ENCODE results near the gene MCM6. TPM values are rescaled to one million over a fixed set of nuclear protein-coding genes. Genes with fewer than 3 reads are reported as not detected.

The MCM6 gene
- total and polyA plus RNA-seq, 2 donors from 2014 or later = 10.1 to 11.9 TPM

DNA sequence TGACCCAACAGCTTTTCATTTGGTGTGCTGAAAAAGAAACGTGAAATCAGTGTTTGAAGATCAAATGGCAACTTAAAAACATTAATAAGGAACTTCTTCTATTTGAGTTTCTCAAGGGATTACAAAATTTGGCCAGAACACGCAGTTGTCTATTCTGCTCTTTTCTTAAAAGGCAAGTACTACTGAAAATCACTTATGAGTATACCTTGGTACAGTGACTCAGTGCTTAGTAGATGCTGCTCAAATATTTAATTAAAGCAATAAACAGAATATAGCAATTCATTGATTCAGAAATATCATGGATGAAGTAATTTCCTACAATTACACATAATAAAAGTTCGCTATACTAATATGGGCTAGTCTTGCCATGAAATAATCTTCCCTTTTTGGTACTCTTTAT is 38.2 kb upstream of the MCM6 start:
- H3K4me3 ChIP-seq (ENCODE audit: low read length in 3 of 3) = no peak overlapping the region
- no peak overlapping the region for H3K27ac ChIP-seq (ENCODE audit: low read depth in 2 of 2, low read length in 2 of 2)
- FAIRE-seq (no peak), DNase-seq (no peak)
- H3K9ac ChIP-seq (ENCODE audit: low read length in 3 of 3) = no peak overlapping the region
- no peaks in the 10 kb centered on the region for H3K9me3 ChIP-seq (ENCODE audit: control insufficient read depth in 2 of 3, insufficient read depth in 1 of 3, low read length in 3 of 3)
- peaks cover 0 to 6% (median 0%) of the 10 kb centered on the region in 3 donors for H3K36me3 ChIP-seq (ENCODE audit: control insufficient read depth in 2 of 3, insufficient read depth in 3 of 3, low read length in 3 of 3)
- intact Hi-C loops (cut with DNase I) = loop anchor here (10.0 kb wide), 1 partner anchor 470 kb away; no protein-coding TSS in a partner anchor
- TF ChIP-seq, protein P1, sequence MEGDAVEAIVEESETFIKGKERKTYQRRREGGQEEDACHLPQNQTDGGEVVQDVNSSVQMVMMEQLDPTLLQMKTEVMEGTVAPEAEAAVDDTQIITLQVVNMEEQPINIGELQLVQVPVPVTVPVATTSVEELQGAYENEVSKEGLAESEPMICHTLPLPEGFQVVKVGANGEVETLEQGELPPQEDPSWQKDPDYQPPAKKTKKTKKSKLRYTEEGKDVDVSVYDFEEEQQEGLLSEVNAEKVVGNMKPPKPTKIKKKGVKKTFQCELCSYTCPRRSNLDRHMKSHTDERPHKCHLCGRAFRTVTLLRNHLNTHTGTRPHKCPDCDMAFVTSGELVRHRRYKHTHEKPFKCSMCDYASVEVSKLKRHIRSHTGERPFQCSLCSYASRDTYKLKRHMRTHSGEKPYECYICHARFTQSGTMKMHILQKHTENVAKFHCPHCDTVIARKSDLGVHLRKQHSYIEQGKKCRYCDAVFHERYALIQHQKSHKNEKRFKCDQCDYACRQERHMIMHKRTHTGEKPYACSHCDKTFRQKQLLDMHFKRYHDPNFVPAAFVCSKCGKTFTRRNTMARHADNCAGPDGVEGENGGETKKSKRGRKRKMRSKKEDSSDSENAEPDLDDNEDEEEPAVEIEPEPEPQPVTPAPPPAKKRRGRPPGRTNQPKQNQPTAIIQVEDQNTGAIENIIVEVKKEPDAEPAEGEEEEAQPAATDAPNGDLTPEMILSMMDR (IDR thresholded peaks at IDR 0.05; ENCODE audit: borderline replicate concordance, extremely low read depth, insufficient read depth) = no peak
- H3K27me3 ChIP-seq (ENCODE audit: control insufficient read depth, insufficient read depth, low read length) = no peaks in the 10 kb centered on the region
- no peaks in the 10 kb centered on the region for H3K4me1 ChIP-seq (ENCODE audit: control insufficient read depth in 2 of 3, insufficient read depth in 2 of 3, low read depth in 1 of 3, low read length in 3 of 3)

DNA sequence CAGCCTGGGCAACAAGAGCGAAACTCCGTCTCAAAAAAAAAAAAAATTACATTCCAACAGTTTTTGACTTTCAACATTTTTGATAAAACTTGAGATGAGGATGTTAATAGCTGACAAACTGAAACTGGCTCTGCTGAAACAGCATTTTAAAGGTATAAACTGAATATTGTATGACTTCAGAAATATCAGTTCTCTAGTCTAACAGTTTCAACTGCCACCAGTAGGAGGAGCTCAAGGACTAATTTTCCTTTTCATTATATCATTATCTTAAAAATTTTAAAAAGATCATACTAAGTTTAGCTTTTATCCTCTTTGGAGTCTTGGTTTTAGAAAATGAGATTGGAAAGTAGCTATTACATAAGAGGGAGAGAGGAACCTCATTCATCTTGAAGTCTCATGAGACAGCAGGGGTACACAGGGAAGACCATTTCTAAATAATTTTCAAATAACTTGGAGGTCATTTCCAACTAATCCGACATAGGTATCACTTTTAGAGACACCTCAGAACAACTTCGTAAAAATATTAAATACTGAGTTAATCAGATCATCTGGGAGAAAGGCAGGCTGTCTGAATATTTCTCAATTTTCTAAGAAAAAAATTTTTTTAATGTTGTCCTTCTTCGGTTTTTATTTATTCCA is 37.6 kb upstream of the MCM6 start:
- no peaks in the 10 kb centered on the region for H3K9me3 ChIP-seq (ENCODE audit: control insufficient read depth in 2 of 3, insufficient read depth in 1 of 3, low read length in 3 of 3)
- H3K4me3 ChIP-seq (ENCODE audit: low read length in 3 of 3) = no peak overlapping the region
- intact Hi-C loops (cut with DNase I) = loop anchor here (10.0 kb wide), 1 partner anchor 471 kb away; no protein-coding TSS in a partner anchor
- TF ChIP-seq, protein P1 (IDR thresholded peaks at IDR 0.05; ENCODE audit: borderline replicate concordance, extremely low read depth, insufficient read depth) = peak; percentile 61
- DNase-seq (peak in 2 of 5 donors; percentile 55 to 69), FAIRE-seq (peak; percentile 49)
- H3K27me3 ChIP-seq (ENCODE audit: control insufficient read depth, insufficient read depth, low read length) = no peaks in the 10 kb centered on the region
- H3K4me1 ChIP-seq (ENCODE audit: control insufficient read depth in 2 of 3, insufficient read depth in 2 of 3, low read depth in 1 of 3, low read length in 3 of 3) = no peaks in the 10 kb centered on the region
- H3K36me3 ChIP-seq (ENCODE audit: control insufficient read depth in 2 of 3, insufficient read depth in 3 of 3, low read length in 3 of 3) = peaks cover 0 to 10% (median 0%) of the 10 kb centered on the region in 3 donors
- H3K9ac ChIP-seq (ENCODE audit: low read length in 3 of 3) = no peak overlapping the region
- no peak overlapping the region for H3K27ac ChIP-seq (ENCODE audit: low read depth in 2 of 2, low read length in 2 of 2)

DNA sequence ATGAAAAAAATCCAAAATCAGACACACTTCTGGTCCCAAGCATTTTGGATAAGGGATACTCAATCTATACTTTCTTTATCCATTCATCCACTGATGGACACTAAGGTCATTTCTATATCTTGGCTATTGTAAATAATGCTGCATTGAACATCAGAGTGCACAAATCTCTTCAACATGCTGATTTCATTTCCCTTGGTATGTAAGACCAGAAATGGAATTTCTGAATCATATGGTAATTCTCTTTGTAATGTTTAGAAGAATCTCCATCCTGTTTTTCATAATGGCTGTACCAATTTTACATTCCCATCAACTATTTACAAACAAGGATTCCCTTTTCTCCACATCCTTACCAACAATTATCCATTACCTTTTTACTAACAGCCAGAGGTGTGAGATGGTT is 33.7 kb upstream of the MCM6 start:
- intact Hi-C loops (cut with DNase I) = loop anchor here (10.0 kb wide), 1 partner anchor 475 kb away; no protein-coding TSS in a partner anchor
- Histone ChIP-seq H3K9me3 (ENCODE audit: control insufficient read depth in 2 of 3, insufficient read depth in 1 of 3, low read length in 3 of 3) (no peaks in the 10 kb centered on the region), H3K9ac (ENCODE audit: low read length in 3 of 3) (no peak overlapping the region), H3K4me3 (ENCODE audit: low read length in 3 of 3) (no peak overlapping the region), H3K4me1 (ENCODE audit: control insufficient read depth in 2 of 3, insufficient read depth in 2 of 3, low read depth in 1 of 3, low read length in 3 of 3) (no peaks in the 10 kb centered on the region), H3K27me3 (ENCODE audit: control insufficient read depth, insufficient read depth, low read length) (no peaks in the 10 kb centered on the region), H3K27ac (ENCODE audit: low read depth in 2 of 2, low read length in 2 of 2) (no peak overlapping the region), H3K36me3 (ENCODE audit: control insufficient read depth in 2 of 3, insufficient read depth in 3 of 3, low read length in 3 of 3) (peaks cover 0 to 15% (median 3%) of the 10 kb centered on the region in 3 donors)
- DNase-seq (no peak), FAIRE-seq (no peak)
- TF ChIP-seq, protein P1 (IDR thresholded peaks at IDR 0.05; ENCODE audit: borderline replicate concordance, extremely low read depth, insufficient read depth) = no peak
